Measurements from ENCODE around the gene ATP8A2.
"Not testable (repeated sequence)": the region's sequence is repeated elsewhere in the genome, so short reads cannot be mapped to it uniquely, and the experiment has no call there.

GRCh38 chr13:26072335-26072734 lies 700.6 kb downstream of the ATP8A2 start:
- not testable (repeated sequence) for TF ChIP-seq POLR2A, EP300 (IDR thresholded peaks at IDR 0.05)
